CD4-positive, alpha-beta T cell treated with Interleukin-6 at 100 ng/mL for 8 hours (primary cell): ENCODE results near the gene COL16A1.

Experiments used
- DNase-seq: peaks from one replicate; pipeline ENCODE4 v3.0.0-alpha.2; 2020; ENCODE audit warnings: mixed read lengths, low spot score

Gene COL16A1

DNA sequence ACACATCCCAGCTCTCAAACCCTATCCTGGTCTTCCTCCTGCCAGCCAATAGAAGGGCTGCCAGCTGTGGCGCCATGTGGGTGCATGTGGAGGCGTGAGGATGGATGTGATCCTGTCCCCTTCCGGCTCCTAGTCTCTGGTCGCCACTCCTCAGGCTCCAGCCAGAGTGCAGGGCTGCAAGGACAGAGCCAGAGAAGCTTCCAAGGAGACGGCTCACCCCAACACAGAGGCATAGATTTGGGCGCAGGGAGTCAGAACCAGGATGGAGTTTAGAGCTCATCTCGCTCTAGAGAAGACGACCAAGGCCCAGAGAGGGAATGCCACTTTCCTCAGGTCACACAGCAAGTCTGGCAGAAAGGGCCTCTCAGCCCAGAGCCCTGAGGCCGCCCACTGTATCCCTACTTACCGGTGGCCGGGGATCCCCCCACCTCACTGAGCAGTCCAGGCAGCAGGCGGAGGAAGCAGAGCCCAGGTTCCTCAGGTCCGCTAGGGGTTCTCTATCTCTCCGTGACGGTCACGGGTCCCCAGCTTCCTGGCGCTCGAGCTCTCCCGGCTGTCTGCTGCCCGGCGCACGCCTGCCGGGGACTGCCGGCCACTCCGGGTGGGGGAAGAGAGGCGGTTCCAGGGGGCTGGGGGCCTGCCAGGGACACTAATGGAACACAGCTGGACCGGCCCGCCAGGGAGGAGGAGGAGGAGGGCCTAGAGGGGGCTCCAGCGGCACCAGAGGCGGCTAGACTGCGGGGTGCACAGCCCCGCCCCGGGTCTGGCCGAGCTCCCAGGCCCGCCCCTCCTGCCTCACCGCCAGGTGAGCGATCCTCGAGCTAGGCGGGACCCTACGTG lies at the start of gene COL16A1:
TSS of gene COL16A1 (minus strand) at position 587 of the 840 bp plus-strand sequence. CDS start 1,824 bp downstream, outside the sequence.
- DNase-seq, result no peak

GRCh38 chr1:31752952-31753475 lies 49.2 kb upstream of the COL16A1 start:
- DNase-seq, result no peak

DNA sequence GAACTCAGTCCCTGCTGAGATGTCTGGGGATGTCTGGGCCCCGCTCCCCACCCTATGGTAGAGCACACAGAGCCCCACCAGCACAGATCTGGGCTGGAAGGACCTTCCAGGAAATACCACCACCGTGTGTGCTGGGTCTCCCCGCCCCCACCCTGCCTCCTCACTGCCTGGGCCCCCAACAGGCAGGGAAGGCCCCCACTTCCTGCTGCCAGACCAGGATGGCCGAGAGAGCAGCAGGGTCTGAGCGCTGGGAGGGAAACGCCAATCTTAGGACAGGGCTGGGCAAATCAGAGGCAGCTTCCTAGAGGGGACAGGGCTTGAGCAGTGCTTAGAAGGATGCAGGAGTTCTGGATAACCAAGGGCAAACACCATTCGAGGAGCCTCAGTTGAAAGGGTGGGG lies 48.4 kb upstream of the COL16A1 start:
- DNase-seq, result no peak

- no peak for DNase-seq
Measured at GRCh38 chr1:31751822-31752241, 48.0 kb upstream of the COL16A1 start.

DNA sequence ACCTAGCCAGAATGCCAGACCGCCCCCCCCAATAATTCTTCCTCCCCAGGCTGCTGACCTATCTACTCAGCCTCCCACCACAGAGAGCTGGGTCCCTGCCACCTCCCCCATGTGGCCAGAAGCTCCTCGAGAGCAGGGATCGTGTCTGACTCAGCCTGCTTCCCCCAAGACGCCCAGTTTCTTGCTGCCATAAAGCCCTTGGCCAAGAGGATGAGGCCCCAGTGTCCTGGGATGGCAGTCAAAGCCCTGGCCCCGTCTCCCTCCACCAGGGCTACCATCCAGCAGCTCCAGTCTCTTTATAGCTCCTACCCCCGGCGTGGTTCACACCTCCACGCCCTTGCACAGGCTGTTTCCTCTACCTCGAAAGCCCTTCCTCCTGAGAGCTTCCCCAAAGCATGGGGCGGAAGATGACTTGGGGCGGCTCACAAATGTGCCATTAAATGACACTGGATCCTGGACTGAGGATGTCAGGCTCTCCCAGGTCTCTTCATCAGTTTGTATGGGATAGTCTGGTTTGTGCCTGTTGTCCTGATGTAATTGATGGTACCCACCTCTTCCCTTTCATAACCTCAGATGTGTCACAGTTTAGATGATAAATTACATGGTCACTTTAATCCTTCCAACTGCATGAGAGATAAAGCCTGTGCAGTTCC lies 47.2 kb upstream of the COL16A1 start:
- peak; percentile 27 for DNase-seq

GRCh38 chr1:31749785-31750735 lies 46.2 kb upstream of the COL16A1 start:
- no peak for DNase-seq

DNA sequence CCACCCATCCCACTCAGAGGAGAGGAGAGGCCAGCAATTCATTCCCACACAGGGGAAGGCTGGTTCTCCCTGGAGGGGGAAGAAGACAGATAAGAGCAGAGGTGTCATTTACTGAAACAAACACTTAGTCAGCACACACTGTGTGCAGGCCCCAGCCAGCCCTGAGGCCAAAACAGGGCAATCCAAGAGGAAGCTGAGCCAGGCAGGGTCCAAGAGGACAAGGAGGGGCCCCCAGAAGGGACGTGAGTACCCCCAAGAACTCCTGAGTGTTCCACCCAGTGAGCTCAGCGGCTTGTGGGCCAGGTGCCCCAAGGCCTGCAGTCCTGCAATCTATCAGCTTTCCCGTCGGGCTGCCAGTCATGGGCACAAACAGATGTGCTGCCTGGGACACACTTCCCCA lies 44.5 kb upstream of the COL16A1 start:
- DNase-seq, result no peak

GRCh38 chr1:31747304-31747703 lies 43.5 kb upstream of the COL16A1 start:
- DNase-seq, result no peak

- no peak for DNase-seq
Measured at GRCh38 chr1:31746687-31747086, 42.9 kb upstream of the COL16A1 start.

DNA sequence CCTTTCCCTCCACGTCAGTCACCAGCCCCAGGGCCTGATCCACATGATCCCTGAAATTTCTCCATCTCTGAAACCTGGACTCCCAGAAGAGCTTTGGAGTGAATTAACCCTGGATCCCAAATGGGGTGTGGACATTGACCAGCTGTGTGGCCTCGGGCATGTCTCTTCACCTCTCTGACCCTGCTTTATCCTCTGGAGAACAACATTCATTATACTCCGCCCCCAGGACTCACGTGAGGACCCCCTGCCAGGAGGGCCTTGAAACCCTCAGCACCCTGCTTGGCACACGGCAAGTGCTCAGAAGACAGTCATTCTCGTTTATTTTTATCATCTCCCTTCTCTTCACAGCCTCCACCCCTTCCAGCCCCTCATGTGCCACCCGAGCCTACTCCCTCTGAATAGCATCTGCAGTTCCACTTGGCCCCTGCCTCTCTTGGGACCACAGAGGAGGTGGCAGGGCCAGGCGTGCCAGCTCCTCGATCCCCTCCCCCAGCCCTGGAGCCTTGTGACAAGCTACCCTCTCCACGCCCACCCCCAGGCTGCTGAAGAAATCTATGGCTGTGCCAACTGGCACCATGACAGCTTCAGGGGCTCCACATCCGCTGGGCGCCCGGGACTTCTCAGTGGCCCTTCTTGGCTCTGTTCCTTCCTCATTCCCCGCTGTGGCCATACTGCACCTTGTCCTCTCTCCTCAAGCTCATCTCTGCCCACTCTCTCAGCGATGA lies 42.3 kb upstream of the COL16A1 start:
- DNase-seq, result no peak

DNA sequence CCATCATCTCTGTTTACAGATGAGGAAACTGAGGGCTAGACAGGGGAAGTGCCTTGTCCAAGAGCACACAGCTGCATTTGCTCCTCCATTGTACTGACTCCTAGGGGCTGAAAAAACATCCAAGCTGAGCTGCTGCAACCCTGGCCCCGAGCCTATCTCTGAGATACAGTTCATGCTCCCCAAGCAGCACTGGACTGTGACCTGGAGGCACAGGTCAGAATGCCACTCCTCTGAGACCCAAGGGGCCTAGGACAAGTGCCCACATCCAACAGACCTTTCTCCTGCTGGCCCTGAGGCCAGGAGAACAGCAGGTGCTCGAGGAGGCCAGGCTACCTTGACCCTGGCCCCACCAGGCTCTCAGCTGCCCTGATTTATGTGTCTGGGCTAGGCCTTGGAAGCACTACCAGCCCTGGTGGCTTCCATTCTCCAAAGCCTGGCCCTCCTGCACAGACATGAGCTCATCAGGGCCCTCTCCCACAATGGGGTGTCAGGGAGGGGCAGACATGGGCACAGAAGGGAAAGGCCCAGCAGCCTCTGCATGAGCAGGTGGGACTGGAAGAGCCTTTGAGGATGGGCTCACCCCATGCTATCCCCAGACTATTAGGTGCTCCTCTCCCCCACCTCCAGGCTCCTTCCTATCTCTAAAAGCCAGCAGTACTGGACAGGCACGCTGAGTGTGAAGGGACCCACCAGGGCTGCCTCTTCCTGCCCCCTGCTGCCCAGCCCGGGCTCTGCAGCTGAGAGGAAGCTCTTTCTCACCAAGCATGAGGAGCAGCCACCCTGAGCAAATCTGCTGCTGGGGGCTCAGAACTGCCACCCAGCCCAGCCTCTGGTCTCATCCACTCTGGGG lies 41.5 kb upstream of the COL16A1 start:
- peak; percentile 41 for DNase-seq

- DNase-seq, result no peak
Measured at GRCh38 chr1:31744165-31744888, 40.5 kb upstream of the COL16A1 start.

DNA sequence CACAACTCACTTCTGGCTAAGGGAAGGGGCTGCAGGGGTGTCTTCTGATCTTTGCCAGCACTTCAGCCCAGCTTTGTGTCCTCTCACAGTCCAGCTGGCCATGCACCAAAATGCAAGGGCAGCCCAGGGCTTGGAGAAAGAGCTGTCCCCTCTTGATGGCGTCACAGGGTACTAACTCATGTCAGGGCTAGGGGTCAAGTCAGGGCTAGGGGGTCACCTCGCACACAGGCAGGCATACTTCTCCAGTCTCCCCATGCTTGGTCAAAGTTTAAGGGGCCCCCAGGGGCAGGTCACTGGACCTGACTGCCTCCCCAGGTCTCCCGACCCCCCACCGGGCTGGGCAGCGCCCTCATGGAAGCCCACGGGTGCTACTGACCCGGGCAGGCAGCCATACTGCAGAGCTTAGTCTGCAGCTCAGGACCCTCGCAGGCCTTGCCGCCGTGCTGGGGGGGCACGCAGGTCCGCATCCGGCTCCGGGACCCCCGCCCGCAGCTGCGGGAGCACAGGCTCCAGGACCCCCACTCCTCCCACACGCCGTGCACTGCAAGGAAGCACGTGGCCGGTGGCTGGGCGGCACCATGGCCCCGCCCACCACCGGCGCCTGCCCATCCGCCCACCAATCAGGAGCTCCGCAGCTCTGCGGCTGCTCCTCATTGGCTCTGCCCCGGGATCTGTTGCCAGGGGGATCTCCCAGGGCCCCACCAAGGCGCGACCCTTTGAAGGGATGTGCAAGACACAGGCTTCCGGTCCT lies 38.8 kb upstream of the COL16A1 start:
- DNase-seq, result no peak

GRCh38 chr1:31739346-31739745 lies 35.5 kb upstream of the COL16A1 start:
- peak; percentile 56 for DNase-seq

GRCh38 chr1:31736675-31737074 lies 32.9 kb upstream of the COL16A1 start:
- DNase-seq, result no peak

GRCh38 chr1:31735571-31735970 lies 31.8 kb upstream of the COL16A1 start:
- no peak for DNase-seq

GRCh38 chr1:31734582-31735107 lies 30.8 kb upstream of the COL16A1 start:
- no peak for DNase-seq

- no peak for DNase-seq
Measured at GRCh38 chr1:31733389-31734219, 29.8 kb upstream of the COL16A1 start.
